Motor neuron (in vitro differentiated cells): Measurements from ENCODE around the gene SKIDA1. TPM values are rescaled to one million over a fixed set of nuclear protein-coding genes. Genes with fewer than 3 reads are reported as not detected.

Source experiments
- ATAC-seq, 8 experiments: fragments of 200-7000 bp; cut with Tn5 transposase; replicated peaks in 6 of 8; 2 replicates each; pipeline ENCODE4 v1.8.0; 2021; ENCODE audit warnings: mild to moderate bottlenecking in 8 of 8, moderate library complexity in 8 of 8
- H3K27ac ChIP-seq, 2 donors: fragments of 250-450 bp; sonication (Bioruptor Pico); 2 replicates each; pipeline ENCODE4 v1.9.0; 2021; ENCODE audit warnings: antibody characterized with exemption in 2 of 2, mild to moderate bottlenecking in 2 of 2, moderate library complexity in 1 of 2
- H3K4me1 ChIP-seq, 2 donors: fragments of 250-450 bp; sonication (Bioruptor Pico); replicated peaks in 1 of 2; 2 replicates each; pipeline ENCODE4 v1.6.1; 2021; ENCODE audit warnings: antibody characterized with exemption in 2 of 2, mild to moderate bottlenecking in 2 of 2, moderate library complexity in 1 of 2
- H3K4me3 ChIP-seq, 5 donors: fragments of 250-450 bp; sonication (Bioruptor Pico); 2 replicates each; pipeline ENCODE4 v1.9.0; 2021; ENCODE audit warnings: antibody characterized with exemption in 5 of 5, mild to moderate bottlenecking in 5 of 5, moderate library complexity in 4 of 5
- WGBS, 10 experiments: fragments of 450-650 bp; shearing (Covaris generic); methylation state at CpG; one replicate each; pipeline ENCODE4 v1.0.0; 2022; 5-methylcytosine and 5-hydroxymethylcytosine counted together
- in situ Hi-C, 9 experiments: fragments of 400-800 bp; cut with MboI; loops; one replicate each; pipeline ENCODE4 v1.15.0; 2021; ENCODE audit warnings: low sequenced_read_pairs in 9 of 9, low pct_unique_long_range_greater_than_20kb in 2 of 9; ENCODE audit not compliant: unreplicated experiment in 9 of 9
- total RNA-seq, 8 experiments: library from RNA; unstranded; fragments of 300-600 nt; gene quantifications; 2 replicates each; pipeline versions ENCODE4 v1.2.3 to v1.2.4, GENCODE V29; 2022

Gene SKIDA1
- total RNA-seq, 8 experiments from 2014 or later: 0.10 to 43.8 (median 7.9) TPM

- peak; percentile 2 to 62 (median 6) for ATAC-seq
- WGBS, 10 experiments: 0 to 1% (median 0%) methylated on average over 1 to 18 of the region's 68 CpGs; no CpG with 5 or more reads in 1 of the 10 experiments
- Histone ChIP-seq H3K27ac (peak overlapping the region; percentile 84 to 92), H3K4me1 (peaks cover 13 to 25% of the 10 kb centered on the region in 2 donors), H3K4me3 (peak overlapping the region; percentile 38 to 49 (median 45))
- in situ Hi-C loops: loop anchor here in 1 of 9 experiments (25.0 kb wide), 1 partner anchor 210 kb away; no protein-coding TSS in a partner anchor
Measured at GRCh38 chr10:21526860-21527597, 1.5 kb upstream of the SKIDA1 start.

GRCh38 chr10:21526188-21526859, 842 bp upstream of the SKIDA1 start:
- WGBS, 10 experiments: 0 to 4% (median 0%) methylated on average over 1 to 6 of the region's 56 CpGs; no CpG with 5 or more reads in 3 of the 10 experiments
- Histone ChIP-seq H3K27ac (peak overlapping the region; percentile 84 to 92), H3K4me1 (peaks cover 13 to 31% of the 10 kb centered on the region in 2 donors), H3K4me3 (peak overlapping the region; percentile 38 to 49 (median 45))
- ATAC-seq: peak; percentile 42 to 86 (median 80)
- in situ Hi-C loops: loop anchor here in 1 of 9 experiments (25.0 kb wide), 1 partner anchor 211 kb away; no protein-coding TSS in a partner anchor

DNA sequence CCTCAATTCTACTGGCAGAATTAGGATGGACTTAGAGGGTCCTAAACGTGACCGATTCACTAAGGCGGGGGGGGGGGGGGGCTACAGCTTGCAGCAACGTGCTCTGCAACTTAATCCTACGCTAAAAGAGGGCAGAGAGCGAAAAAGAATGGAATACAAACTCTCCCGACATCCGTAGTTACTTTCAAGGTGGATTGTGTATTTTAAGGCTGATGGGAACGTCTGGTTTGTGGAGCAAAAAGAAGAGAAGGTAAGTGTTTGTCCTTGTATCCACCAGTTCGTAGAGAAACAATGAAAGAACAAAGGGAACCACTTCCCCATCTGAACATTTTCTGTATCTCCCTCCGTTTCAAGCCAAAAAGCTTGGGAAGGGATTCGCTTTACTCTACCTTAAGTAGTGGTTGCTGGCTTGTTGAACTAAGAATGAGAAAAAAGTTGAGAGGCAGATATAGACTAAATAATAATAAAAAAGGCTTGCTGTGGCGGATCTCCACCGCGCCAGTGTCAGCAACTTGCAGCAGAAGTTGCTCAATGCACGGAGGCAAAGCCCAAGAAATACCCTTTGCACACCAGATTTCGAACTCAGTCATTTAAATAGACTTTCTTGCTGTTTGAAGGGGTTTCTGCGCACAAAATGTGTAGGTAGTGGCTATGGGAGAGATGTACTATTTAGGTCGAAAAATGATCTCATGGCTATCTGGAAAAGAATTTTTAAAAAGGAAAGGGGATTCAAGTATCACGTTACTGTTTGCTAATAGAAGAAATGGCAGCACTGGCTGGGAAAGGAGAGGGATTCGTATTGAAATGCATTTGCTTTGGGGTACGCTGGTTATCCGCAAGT, 736 bp downstream of the SKIDA1 start:
- in situ Hi-C loops: loop anchor here in 2 of 9 experiments (25.0 kb wide), 2 partner anchors 213 to 788 kb away; partner anchors contain the start of genes BMI1 (in 1 of the 2) and COMMD3 (in 1 of the 2)
- H3K27ac ChIP-seq: peak overlapping the region; percentile 84 to 92
- peak overlapping the region; percentile 38 to 49 (median 45) for H3K4me3 ChIP-seq
- no peak for ATAC-seq
- 0 to 3% (median 1%) methylated on average over 2 to 17 of the region's 23 CpGs for WGBS, 10 experiments
- peaks cover 21 to 47% of the 10 kb centered on the region in 2 donors for H3K4me1 ChIP-seq

- in situ Hi-C loops: loop anchor here in 1 of 9 experiments (25.0 kb wide), 1 partner anchor 788 kb away; the partner anchor contains the start of genes BMI1 and COMMD3
- WGBS, 10 experiments: 1 to 35% (median 3%) methylated on average over 3 to 7 of the region's 7 CpGs; no CpG with 5 or more reads in 1 of the 10 experiments
- Histone ChIP-seq H3K4me1 (peaks cover 21 to 49% of the 10 kb centered on the region in 2 donors), H3K4me3 (peak overlapping the region; percentile 2 to 49 (median 45)), H3K27ac (peak overlapping the region; percentile 84 to 92)
- no peak for ATAC-seq
Measured at GRCh38 chr10:21524131-21524525, 1.4 kb downstream of the SKIDA1 start.

GRCh38 chr10:21523557-21524008, 1.9 kb downstream of the SKIDA1 start:
- Histone ChIP-seq H3K27ac (peak overlapping the region; percentile 84 to 92), H3K4me3 (peak overlapping the region in 3 of 5 donors; percentile 9 to 46 (median 45)), H3K4me1 (peaks cover 21 to 52% of the 10 kb centered on the region in 2 donors)
- 0 to 43% (median 14%) methylated on average over 1 to 3 of the region's 3 CpGs; no CpG with 5 or more reads in 1 of the 10 experiments for WGBS, 10 experiments
- in situ Hi-C loops: loop anchor here in 1 of 9 experiments (25.0 kb wide), 1 partner anchor 789 kb away; the partner anchor contains the start of genes BMI1 and COMMD3
- no peak for ATAC-seq

GRCh38 chr10:21522631-21523406, 2.7 kb downstream of the SKIDA1 start:
- in situ Hi-C loops: loop anchor here in 1 of 9 experiments (25.0 kb wide), 1 partner anchor 789 kb away; the partner anchor contains the start of genes BMI1 and COMMD3
- 0 to 80% methylated on average over 1 of the region's 1 CpG; no CpG with 5 or more reads in 8 of the 10 experiments for WGBS, 10 experiments
- no peak for ATAC-seq
- H3K4me3 ChIP-seq: peak overlapping the region in 1 of 5 donors; percentile 46
- H3K4me1 ChIP-seq: peaks cover 21 to 52% of the 10 kb centered on the region in 2 donors
- H3K27ac ChIP-seq: peak overlapping the region; percentile 84 to 92

DNA sequence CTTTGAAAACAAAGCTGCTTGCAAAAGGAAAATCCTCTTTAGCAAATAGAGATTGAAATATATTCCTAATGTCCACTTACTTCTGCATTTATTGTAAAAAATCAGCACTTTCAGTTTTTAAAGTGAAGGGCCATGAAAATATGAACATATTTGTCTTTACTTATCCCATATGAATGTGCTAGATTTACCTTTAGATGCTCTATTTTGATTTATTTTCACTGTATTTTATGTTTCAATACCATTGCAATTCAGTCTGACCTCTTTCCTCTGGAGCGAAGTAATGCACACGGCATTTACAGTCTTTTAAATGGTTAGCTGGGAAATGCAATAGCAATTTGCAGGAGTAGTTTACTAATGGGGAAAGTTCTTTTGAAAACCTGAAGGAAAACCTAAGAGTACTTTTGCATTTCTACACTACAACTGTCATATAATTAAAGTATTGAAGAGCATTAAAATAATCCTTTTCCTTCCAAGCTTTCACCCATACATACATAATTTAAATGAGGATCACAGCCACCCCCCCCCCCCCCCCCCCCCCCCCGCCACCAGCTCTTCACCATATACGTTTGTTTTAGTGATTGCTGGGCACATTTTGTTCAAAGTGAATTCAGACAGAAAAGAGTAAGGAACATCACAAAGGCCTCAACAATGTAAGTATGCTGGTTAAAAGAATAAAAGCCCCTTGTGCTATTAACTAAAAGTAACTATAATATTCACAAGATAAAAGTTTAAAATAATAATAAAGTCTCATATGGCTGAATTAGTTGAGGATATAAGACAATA, 3.5 kb downstream of the SKIDA1 start:
- WGBS, 10 experiments: 4 to 57% (median 19%) methylated on average over 2 to 4 of the region's 4 CpGs; no CpG with 5 or more reads in 3 of the 10 experiments
- Histone ChIP-seq H3K27ac (peak overlapping the region in 1 of 2 donors; percentile 16), H3K4me1 (peaks cover 21 to 52% of the 10 kb centered on the region in 2 donors), H3K4me3 (peak overlapping the region in 1 of 5 donors; percentile 3)
- ATAC-seq: no peak
- in situ Hi-C loops: loop anchor here in 1 of 9 experiments (25.0 kb wide), 1 partner anchor 790 kb away; the partner anchor contains the start of genes BMI1 and COMMD3

GRCh38 chr10:21520949-21521348, 4.5 kb downstream of the SKIDA1 start:
- no peak for ATAC-seq
- Histone ChIP-seq H3K27ac (peak overlapping the region; percentile 24 to 56), H3K4me1 (peaks cover 21 to 52% of the 10 kb centered on the region in 2 donors), H3K4me3 (peak overlapping the region in 3 of 5 donors; percentile 8 to 16 (median 15))
- WGBS, 10 experiments: 5 to 71% (median 31%) methylated on average over 1 to 8 of the region's 8 CpGs; no CpG with 5 or more reads in 3 of the 10 experiments
- in situ Hi-C loops: loop anchor here in 1 of 9 experiments (25.0 kb wide), 1 partner anchor 791 kb away; the partner anchor contains the start of genes BMI1 and COMMD3

DNA sequence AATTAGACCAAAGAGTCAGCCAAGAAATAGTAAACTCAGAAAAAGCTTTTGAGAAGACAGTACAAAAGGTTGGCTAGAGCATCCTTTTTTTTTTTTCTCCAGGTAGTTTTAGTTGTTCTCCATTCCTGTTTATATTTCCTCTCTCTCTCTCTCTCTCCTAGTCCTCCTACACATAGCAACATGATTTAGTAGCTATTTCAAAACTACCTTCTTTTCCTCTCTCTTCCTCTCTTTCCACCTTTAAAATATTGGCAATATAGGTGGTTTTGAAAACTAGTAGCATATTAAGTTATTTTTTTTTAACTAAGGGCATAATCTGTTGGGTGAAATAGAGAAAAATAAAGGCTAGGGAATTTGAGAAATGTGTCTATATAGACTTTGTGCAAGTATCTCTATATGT, 5.0 kb downstream of the SKIDA1 start:
- in situ Hi-C loops: loop anchor here in 1 of 9 experiments (25.0 kb wide), 1 partner anchor 792 kb away; the partner anchor contains the start of genes BMI1 and COMMD3
- no peak for ATAC-seq
- Histone ChIP-seq H3K27ac (peak overlapping the region in 1 of 2 donors; percentile 24), H3K4me3 (peak overlapping the region in 3 of 5 donors; percentile 67 to 89 (median 73)), H3K4me1 (peaks cover 21 to 52% of the 10 kb centered on the region in 2 donors)

DNA sequence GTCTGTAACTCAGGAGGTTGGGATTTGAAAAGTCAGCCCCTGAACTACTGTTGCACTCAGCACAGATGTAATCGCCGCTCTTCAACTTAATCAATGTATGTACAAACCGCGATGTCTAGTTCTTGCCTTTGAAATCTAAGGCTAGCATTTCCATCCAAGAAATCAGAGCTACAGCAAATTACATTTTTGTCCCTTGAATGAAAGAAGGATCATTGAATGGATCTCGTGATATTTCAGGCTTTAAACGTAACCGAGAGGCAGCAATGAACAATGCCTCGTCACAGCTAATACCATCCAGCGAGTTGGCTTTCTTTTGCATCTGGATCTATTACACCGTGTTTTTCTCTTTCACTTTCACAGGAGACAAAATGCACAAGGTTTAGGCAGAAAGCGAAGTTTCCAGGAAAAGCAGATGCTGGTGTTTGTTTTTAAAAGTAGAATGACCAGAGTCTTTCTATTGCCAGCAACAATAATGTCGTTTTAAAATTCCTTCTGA, 5.5 kb downstream of the SKIDA1 start:
- peak overlapping the region; percentile 17 to 92 (median 73) for H3K4me3 ChIP-seq
- peaks cover 21 to 52% of the 10 kb centered on the region in 2 donors for H3K4me1 ChIP-seq
- H3K27ac ChIP-seq: peak overlapping the region; percentile 54 to 65
- 0 to 20% (median 2%) methylated on average over 2 to 12 of the region's 12 CpGs for WGBS, 10 experiments
- in situ Hi-C loops: loop anchor here in 1 of 9 experiments (25.0 kb wide), 1 partner anchor 792 kb away; the partner anchor contains the start of genes BMI1 and COMMD3
- ATAC-seq: peak in 2 of 8 experiments; percentile 19 to 37
